H9 (cell line): Measurements from ENCODE around the gene RTTN. TPM values are rescaled to one million over a fixed set of nuclear protein-coding genes. Genes with fewer than 3 reads are reported as not detected.

Experiments
- DNase-seq: peaks from one replicate; pipeline ENCODE4 v3.0.0-alpha.2; 2017
- H2AFZ ChIP-seq: one replicate; pipeline ENCODE4 v1.6.1; 2013; ENCODE audit warnings: mild to moderate bottlenecking, low read length, control low read depth, moderate library complexity
- H2AK5ac ChIP-seq: 2 replicates; pipeline ENCODE4 v1.6.1; 2013; ENCODE audit warnings: low read length, control low read depth, mixed read lengths; ENCODE audit not compliant: insufficient read length
- H2BK120ac ChIP-seq: one replicate; pipeline ENCODE4 v1.6.1; 2013; ENCODE audit warnings: low read depth, mild to moderate bottlenecking, low read length, control low read depth, inconsistent platforms; ENCODE audit not compliant: poor library complexity, severe bottlenecking
- H2BK12ac ChIP-seq: 2 replicates; pipeline ENCODE4 v1.6.1; 2013; ENCODE audit warnings: low read length, control low read depth, mixed read lengths, low read depth; ENCODE audit not compliant: insufficient read length
- H2BK15ac ChIP-seq: 2 replicates; pipeline ENCODE4 v1.6.1; 2013; ENCODE audit warnings: low read depth, low read length, control low read depth
- H2BK20ac ChIP-seq: one replicate; pipeline ENCODE4 v1.6.1; 2013; ENCODE audit warnings: low read depth, mild to moderate bottlenecking, low read length, control low read depth, inconsistent platforms; ENCODE audit not compliant: poor library complexity, severe bottlenecking
- H2BK5ac ChIP-seq: 2 replicates; pipeline ENCODE4 v1.6.1; 2013; ENCODE audit warnings: low read length, control low read depth, mixed read lengths; ENCODE audit not compliant: insufficient read length
- H3K14ac ChIP-seq: 2 replicates; pipeline ENCODE4 v1.6.1; 2013; ENCODE audit warnings: low read length, control low read depth; ENCODE audit not compliant: insufficient read depth
- H3K18ac ChIP-seq: 2 replicates; pipeline ENCODE4 v1.6.1; 2013; ENCODE audit warnings: low read depth, mild to moderate bottlenecking, mixed read lengths, low read length, control low read depth; ENCODE audit not compliant: insufficient read length
- H3K23ac ChIP-seq: 2 replicates; pipeline ENCODE4 v1.6.1; 2013; ENCODE audit warnings: low read length, control low read depth, mixed read lengths, low read depth; ENCODE audit not compliant: insufficient read length
- H3K23me2 ChIP-seq: 2 replicates; pipeline ENCODE4 v1.6.1; 2013; ENCODE audit warnings: low read depth, mild to moderate bottlenecking, mixed read lengths, low read length, control low read depth; ENCODE audit not compliant: insufficient read length, poor library complexity, severe bottlenecking
- H3K27ac ChIP-seq: 2 replicates; pipeline ENCODE4 v1.5.1; 2013; ENCODE audit warnings: low read length, control low read depth, mixed read lengths, low read depth; ENCODE audit not compliant: insufficient read length
- H3K27me3 ChIP-seq: 2 replicates; pipeline ENCODE4 v1.6.1; 2013; ENCODE audit warnings: low read length, control low read depth, inconsistent platforms; ENCODE audit not compliant: insufficient read depth
- H3K4ac ChIP-seq: 2 replicates; pipeline ENCODE4 v1.6.1; 2013; ENCODE audit warnings: low read depth, mild to moderate bottlenecking, control low read depth, inconsistent platforms, low read length, moderate library complexity
- H3K4me1 ChIP-seq: 2 replicates; pipeline ENCODE4 v1.6.1; 2013; ENCODE audit warnings: low read length, control low read depth, inconsistent platforms; ENCODE audit not compliant: insufficient read depth
- H3K4me2 ChIP-seq: 2 replicates; pipeline ENCODE4 v1.6.1; 2013; ENCODE audit warnings: low read length, control low read depth, mixed read lengths; ENCODE audit not compliant: insufficient read length, insufficient read depth
- H3K56ac ChIP-seq: 2 replicates; pipeline ENCODE4 v1.6.1; 2013; ENCODE audit warnings: low read depth, mild to moderate bottlenecking, mixed read lengths, low read length, control low read depth; ENCODE audit not compliant: insufficient read length
- H3K79me1 ChIP-seq: 2 replicates; pipeline ENCODE4 v1.6.1; 2013; ENCODE audit warnings: low read depth, mild to moderate bottlenecking, moderate library complexity, low read length, control low read depth, inconsistent platforms; ENCODE audit not compliant: insufficient read depth, poor library complexity, severe bottlenecking
- H3K79me2 ChIP-seq: 2 replicates; pipeline ENCODE4 v1.6.1; 2013; ENCODE audit warnings: low read length, control low read depth, inconsistent platforms; ENCODE audit not compliant: insufficient read depth
- H3K9ac ChIP-seq: 2 replicates; pipeline ENCODE4 v1.6.1; 2013; ENCODE audit warnings: low read length, control low read depth, mixed read lengths; ENCODE audit not compliant: insufficient read length; ENCODE audit errors: extremely low read depth
- H3K9me3 ChIP-seq: one replicate; pipeline ENCODE4 v1.6.1; 2013; ENCODE audit warnings: low read depth, low read length, inconsistent platforms; ENCODE audit not compliant: control insufficient read depth
- H3T11ph ChIP-seq: one replicate; pipeline ENCODE4 v1.6.1; 2013; ENCODE audit warnings: mild to moderate bottlenecking, low read length, control low read depth, inconsistent platforms
- H4K20me1 ChIP-seq: one replicate; pipeline ENCODE4 v1.6.1; 2013; ENCODE audit not compliant: control insufficient read depth, insufficient read length, insufficient read depth
- H4K5ac ChIP-seq: 2 replicates; pipeline ENCODE4 v1.6.1; 2013; ENCODE audit warnings: low read depth, mild to moderate bottlenecking, mixed read lengths, low read length, control low read depth; ENCODE audit not compliant: insufficient read length
- H4K8ac ChIP-seq: replicated peaks from 2 replicates; pipeline ENCODE4 v1.6.1; 2013; ENCODE audit warnings: low read length, control low read depth, mixed read lengths, low read depth; ENCODE audit not compliant: insufficient read length
- H4K91ac ChIP-seq: 2 replicates; pipeline ENCODE4 v1.6.1; 2013; ENCODE audit warnings: low read depth, mild to moderate bottlenecking, moderate library complexity, mixed read lengths, low read length, control low read depth; ENCODE audit not compliant: insufficient read length
- H3K27ac Mint-ChIP-seq, 3 experiments: 2 replicates in 2 of 3; 3 replicates in 1 of 3; pipeline ENCODE4 v1.8.0; 2020 to 2021; ENCODE audit warnings: mixed read lengths in 3 of 3, mild to moderate bottlenecking in 1 of 3, moderate library complexity in 1 of 3
- H3K27me3 Mint-ChIP-seq: 2 replicates; pipeline ENCODE4 v1.8.0; 2021; ENCODE audit warnings: low read depth, mild to moderate bottlenecking, moderate library complexity, mixed read lengths
- H3K36me3 Mint-ChIP-seq, 3 experiments: 2 replicates in 2 of 3; 3 replicates in 1 of 3; pipeline ENCODE4 v1.8.0; 2020 to 2021; ENCODE audit warnings: low read depth in 3 of 3, mixed read lengths in 3 of 3; ENCODE audit not compliant: insufficient read depth in 1 of 3
- H3K4me1 Mint-ChIP-seq, 2 experiments: 2 replicates each; pipeline ENCODE4 v1.8.0; 2020; ENCODE audit warnings: mixed read lengths in 2 of 2
- H3K4me3 Mint-ChIP-seq, 2 experiments: 2 replicates in 1 of 2; 3 replicates in 1 of 2; pipeline ENCODE4 v1.8.0; 2020 to 2021; ENCODE audit warnings: mild to moderate bottlenecking in 2 of 2, mixed read lengths in 2 of 2, moderate library complexity in 1 of 2
- H3K9me3 Mint-ChIP-seq, 2 experiments: 2 replicates in 1 of 2; 3 replicates in 1 of 2; pipeline ENCODE4 v1.8.0; 2020; ENCODE audit warnings: mild to moderate bottlenecking in 2 of 2, mixed read lengths in 2 of 2, moderate library complexity in 1 of 2
- WGBS: extraction: QIAGEN DNeasy Blood & Tissue Kit; methylation state at CpG from one replicate; pipeline ENCODE4 v1.1.7; 2013; ENCODE audit warnings: missing lambda C conversion rate, low lambda C conversion rate, mixed read lengths; ENCODE audit not compliant: insufficient read length; ENCODE audit errors: extremely low coverage; 5-methylcytosine and 5-hydroxymethylcytosine counted together
- total RNA-seq: library from RNA; stranded (reverse); gene quantifications from 2 replicates; pipeline ENCODE4 v1.2.1, GENCODE V29; 2021
- TF ChIP-seq, protein P1 (sequence below): fragments of 200-600 bp; sonication (generic); conservative IDR thresholded peaks from 3 replicates; pipeline ENCODE4 v1.8.0; 2021; ENCODE audit warnings: antibody characterized with exemption, mild to moderate bottlenecking

Gene RTTN
- total RNA-seq, 1 experiment from 2014 or later = 17.6 TPM

DNA sequence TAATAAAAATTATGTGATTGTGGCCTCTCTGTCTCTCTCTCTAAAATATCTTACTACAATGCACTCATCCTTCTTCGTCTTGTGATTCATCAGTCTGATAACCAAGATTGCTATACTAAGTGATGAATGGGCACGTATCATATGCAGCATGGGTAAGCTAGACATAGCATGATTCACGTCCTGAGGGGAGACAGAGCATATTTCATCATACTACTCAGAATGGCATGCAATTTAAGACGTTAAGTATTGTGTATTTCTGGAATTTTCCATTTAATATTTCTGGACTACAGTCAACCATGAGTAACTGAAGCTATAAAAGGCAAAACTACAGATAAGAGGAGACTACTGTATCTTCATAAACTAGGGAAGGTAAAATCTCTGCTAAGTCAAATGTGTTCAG is 160.9 kb downstream of the RTTN start:
- Histone ChIP-seq H3K23me2 (no peaks in the 10 kb centered on the region), H4K20me1 (no peaks in the 10 kb centered on the region), H3K27ac (no peak overlapping the region), H3K4me1 (no peaks in the 10 kb centered on the region), H3K9me3 (no peaks in the 10 kb centered on the region), H3K4me2 (no peak overlapping the region), H2BK5ac (no peak overlapping the region), H3K27me3 (no peaks in the 10 kb centered on the region), H2BK15ac (no peak overlapping the region), H3K23ac (no peak overlapping the region), H4K8ac (no peak overlapping the region), H3K56ac (no peak overlapping the region), H3K4ac (no peak overlapping the region), H2AFZ (no peak overlapping the region), H3K14ac (no peak overlapping the region), H3K79me1 (no peaks in the 10 kb centered on the region), H2BK120ac (no peak overlapping the region), H3K79me2 (no peaks in the 10 kb centered on the region), H4K91ac (no peak overlapping the region), H2BK12ac (no peak overlapping the region), H4K5ac (no peak overlapping the region), H3K18ac (no peak overlapping the region), H3T11ph (no peak overlapping the region), H3K9ac (no peak overlapping the region), H2AK5ac (no peak overlapping the region), H2BK20ac (no peak overlapping the region)
- Mint-ChIP-seq H3K4me1 (no peaks in the 10 kb centered on the region), H3K4me3 (no peak overlapping the region), H3K36me3 (no peaks in the 10 kb centered on the region), H3K9me3 (no peaks in the 10 kb centered on the region), H3K27me3 (no peaks in the 10 kb centered on the region), H3K27ac (no peak overlapping the region)
- no peak for DNase-seq
- no CpG with 5 or more reads among the region's 4 CpGs for WGBS
- TF ChIP-seq, protein P1, sequence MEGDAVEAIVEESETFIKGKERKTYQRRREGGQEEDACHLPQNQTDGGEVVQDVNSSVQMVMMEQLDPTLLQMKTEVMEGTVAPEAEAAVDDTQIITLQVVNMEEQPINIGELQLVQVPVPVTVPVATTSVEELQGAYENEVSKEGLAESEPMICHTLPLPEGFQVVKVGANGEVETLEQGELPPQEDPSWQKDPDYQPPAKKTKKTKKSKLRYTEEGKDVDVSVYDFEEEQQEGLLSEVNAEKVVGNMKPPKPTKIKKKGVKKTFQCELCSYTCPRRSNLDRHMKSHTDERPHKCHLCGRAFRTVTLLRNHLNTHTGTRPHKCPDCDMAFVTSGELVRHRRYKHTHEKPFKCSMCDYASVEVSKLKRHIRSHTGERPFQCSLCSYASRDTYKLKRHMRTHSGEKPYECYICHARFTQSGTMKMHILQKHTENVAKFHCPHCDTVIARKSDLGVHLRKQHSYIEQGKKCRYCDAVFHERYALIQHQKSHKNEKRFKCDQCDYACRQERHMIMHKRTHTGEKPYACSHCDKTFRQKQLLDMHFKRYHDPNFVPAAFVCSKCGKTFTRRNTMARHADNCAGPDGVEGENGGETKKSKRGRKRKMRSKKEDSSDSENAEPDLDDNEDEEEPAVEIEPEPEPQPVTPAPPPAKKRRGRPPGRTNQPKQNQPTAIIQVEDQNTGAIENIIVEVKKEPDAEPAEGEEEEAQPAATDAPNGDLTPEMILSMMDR = no peak
